GM23338 (cell line): ENCODE data around the gene AHR. TPM values are rescaled to one million over a fixed set of nuclear protein-coding genes. Genes with fewer than 3 reads are reported as not detected.

Experiments used
- ATAC-seq: fragments of 200-7000 bp; cut with Tn5 transposase; 3 replicates; pipeline ENCODE4 v1.9.1; 2020
- DNase-seq: peaks from one replicate; pipeline ENCODE4 v3.0.0-alpha.2; 2015; ENCODE audit warnings: low spot score
- H2AFZ ChIP-seq: fragments of 200-600 bp; sonication (generic); 2 replicates; pipeline ENCODE4 v1.8.0; 2016; ENCODE audit warnings: antibody characterized with exemption, mild to moderate bottlenecking, moderate library complexity
- H3F3A ChIP-seq: fragments of 200-600 bp; sonication (generic); replicated peaks from 2 replicates; pipeline ENCODE4 v1.8.0; 2017; ENCODE audit warnings: antibody characterized with exemption, mixed run types, low read depth
- H3K27ac ChIP-seq: fragments of 200-600 bp; sonication (generic); 2 replicates; pipeline ENCODE4 v1.6.1; 2016; ENCODE audit warnings: low read depth
- H3K27me3 ChIP-seq: fragments of 200-600 bp; sonication (generic); 2 replicates; pipeline ENCODE4 v1.8.0; 2016; ENCODE audit warnings: mild to moderate bottlenecking, mixed run types, moderate library complexity; ENCODE audit not compliant: insufficient read depth
- H3K36me3 ChIP-seq: fragments of 200-600 bp; sonication (generic); 2 replicates; pipeline ENCODE4 v1.8.0; 2016; ENCODE audit warnings: mild to moderate bottlenecking; ENCODE audit not compliant: insufficient read depth
- H3K4me1 ChIP-seq: fragments of 200-600 bp; sonication (generic); 2 replicates; pipeline ENCODE4 v1.8.0; 2016; ENCODE audit warnings: mild to moderate bottlenecking, moderate library complexity; ENCODE audit not compliant: insufficient read depth
- H3K4me2 ChIP-seq: fragments of 200-600 bp; sonication (generic); 2 replicates; pipeline ENCODE4 v1.7.1; 2017; ENCODE audit warnings: mixed run types
- H3K4me3 ChIP-seq: fragments of 200-600 bp; sonication (generic); 2 replicates; pipeline ENCODE4 v1.6.1; 2016; ENCODE audit warnings: mixed run types
- H3K79me2 ChIP-seq: fragments of 200-600 bp; sonication (generic); replicated peaks from 2 replicates; pipeline ENCODE4 v1.8.0; 2017; ENCODE audit warnings: mild to moderate bottlenecking; ENCODE audit not compliant: insufficient read depth
- H3K9me2 ChIP-seq: fragments of 200-600 bp; sonication (generic); 2 replicates; pipeline ENCODE4 v1.8.0; 2017; ENCODE audit not compliant: insufficient read depth
- H4K20me1 ChIP-seq: fragments of 200-600 bp; sonication (generic); replicated peaks from 2 replicates; pipeline ENCODE4 v1.8.0; 2017; ENCODE audit warnings: mild to moderate bottlenecking; ENCODE audit not compliant: insufficient read depth
- H3K27ac Mint-ChIP-seq: 2 replicates; pipeline ENCODE4 v1.8.0; 2020; ENCODE audit warnings: inconsistent platforms, mild to moderate bottlenecking, moderate library complexity, mixed read lengths
- H3K27me3 Mint-ChIP-seq: 3 replicates; pipeline ENCODE4 v1.8.0; 2022; ENCODE audit warnings: low read depth, mild to moderate bottlenecking, moderate library complexity, mixed read lengths, inconsistent platforms; ENCODE audit not compliant: insufficient read depth, poor library complexity
- H3K36me3 Mint-ChIP-seq: 3 replicates; pipeline ENCODE4 v1.8.0; 2021; ENCODE audit warnings: low read depth, mild to moderate bottlenecking, inconsistent platforms, moderate library complexity, mixed read lengths
- H3K4me1 Mint-ChIP-seq: 3 replicates; pipeline ENCODE4 v1.8.0; 2020; ENCODE audit warnings: mild to moderate bottlenecking, inconsistent platforms, mixed read lengths
- H3K4me3 Mint-ChIP-seq: 3 replicates; pipeline ENCODE4 v1.8.0; 2021; ENCODE audit warnings: moderate library complexity, mild to moderate bottlenecking, inconsistent platforms, mixed read lengths
- H3K9me3 Mint-ChIP-seq: 3 replicates; pipeline ENCODE4 v1.8.0; 2020; ENCODE audit warnings: moderate library complexity, mild to moderate bottlenecking, inconsistent platforms, mixed read lengths
- CREB1 ChIP-seq: fragments of 250-450 bp; sonication (Bioruptor Pico); IDR thresholded peaks from 2 replicates; pipeline ENCODE4 v1.5.0; 2020; ENCODE audit warnings: low read depth, mild to moderate bottlenecking, moderate library complexity
- EZH2phosphoT487 ChIP-seq: fragments of 200-600 bp; sonication (generic); IDR thresholded peaks from one replicate; pipeline ENCODE4 v1.8.1; 2018; ENCODE audit warnings: antibody characterized with exemption; ENCODE audit not compliant: unreplicated experiment
- NANOG ChIP-seq: IDR thresholded peaks from 2 replicates; pipeline ENCODE4 v1.6.1; 2016; ENCODE audit warnings: antibody characterized with exemption, borderline replicate concordance
- ZNF114 ChIP-seq: fragments of 250-450 bp; sonication (Bioruptor Pico); IDR thresholded peaks from 2 replicates; pipeline ENCODE4 v1.5.0; 2020; ENCODE audit warnings: mild to moderate bottlenecking, moderate library complexity
- polyA plus RNA-seq: library from polyadenylated mRNA; unstranded; fragments of >200 nt; fragmentation: Nextera tagmentation; extraction: Ambion mirVana; gene quantifications from 2 replicates; pipeline ENCODE4 v1.2.1, GENCODE V29; 2016
- total RNA-seq: library from RNA; depleted of rRNA; stranded (reverse); fragments of >200 nt; shearing (Covaris generic); gene quantifications from 2 replicates; pipeline ENCODE4 v1.2.3, GENCODE V29; 2014
- TF ChIP-seq, protein P1 (sequence below): fragments of 250-450 bp; sonication (Bioruptor Pico); IDR thresholded peaks from 2 replicates; pipeline ENCODE4 v1.5.0; 2020; ENCODE audit warnings: mild to moderate bottlenecking, moderate library complexity

The AHR gene
- total and polyA plus RNA-seq, 2 experiments from 2014 or later = 3.4 to 14.9 TPM

DNA sequence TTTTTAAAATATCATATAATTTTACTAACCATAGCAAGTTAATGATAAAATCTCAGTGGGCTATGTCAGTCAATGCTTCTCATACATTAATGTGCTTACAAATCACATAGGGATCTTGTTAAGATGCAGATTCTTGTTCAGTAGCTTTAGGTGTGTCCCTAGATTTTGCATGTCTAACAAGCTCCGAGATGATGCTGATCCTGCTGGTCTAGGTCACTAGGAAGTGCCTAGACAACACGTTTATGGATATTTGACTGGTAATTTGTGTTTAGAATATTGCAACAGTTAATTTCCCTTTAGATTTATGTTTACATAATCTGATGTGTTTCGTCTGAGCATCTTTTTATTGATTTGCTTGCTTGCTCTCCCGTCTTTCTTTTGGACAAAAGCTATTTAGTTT, 12.7 kb downstream of the AHR start:
- DNase-seq (no peak), ATAC-seq (no peak)
- no peak overlapping the region for H3K4me2 ChIP-seq
- no peaks in the 10 kb centered on the region for H3K9me2 ChIP-seq
- Mint-ChIP-seq H3K9me3 (no peaks in the 10 kb centered on the region), H3K27me3 (peaks cover 4% of the 10 kb centered on the region), H3K27ac (0 out of 2 replicates have a peak overlapping the region, but pooled peaks have one; percentile 8), H3K4me1 (peaks cover 48% of the 10 kb centered on the region), H3K4me3 (no peak overlapping the region), H3K36me3 (no peaks in the 10 kb centered on the region)
- H3K27me3 ChIP-seq = no peaks in the 10 kb centered on the region
- H3K79me2 ChIP-seq = peaks cover 49% of the 10 kb centered on the region
- H3K27ac ChIP-seq = no peak overlapping the region
- peaks cover 59% of the 10 kb centered on the region for H3K4me1 ChIP-seq
- no peaks in the 10 kb centered on the region for H3F3A ChIP-seq
- no peak overlapping the region for H3K4me3 ChIP-seq
- no peaks in the 10 kb centered on the region for H4K20me1 ChIP-seq
- no peak overlapping the region for H2AFZ ChIP-seq
- TF ChIP-seq NANOG = no peak
- no peaks in the 10 kb centered on the region for H3K36me3 ChIP-seq

DNA sequence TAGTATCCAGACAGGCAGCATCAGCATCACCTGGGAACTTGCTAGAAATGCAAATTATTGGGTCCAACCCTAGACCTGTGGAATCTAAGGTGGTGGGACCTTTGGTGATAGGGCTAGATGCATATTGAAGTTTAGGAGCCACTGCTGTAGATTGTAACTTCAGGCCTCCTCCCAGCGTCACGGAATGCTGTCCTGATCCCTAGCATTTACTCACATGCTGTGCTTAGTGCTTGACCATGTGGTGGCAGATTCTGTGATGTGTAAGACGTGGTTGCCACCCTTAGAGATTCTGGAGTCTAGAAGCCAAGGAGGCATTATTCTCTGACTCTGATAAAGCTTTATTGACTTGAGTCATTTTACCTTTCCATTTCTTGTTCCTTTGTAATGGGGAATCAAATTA, 13.5 kb downstream of the AHR start:
- Histone ChIP-seq H3K36me3 (no peaks in the 10 kb centered on the region), H3K9me2 (no peaks in the 10 kb centered on the region), H3K79me2 (peaks cover 41% of the 10 kb centered on the region), H3K27ac (no peak overlapping the region; the same call in 1 of the 2 replicates), H3F3A (no peaks in the 10 kb centered on the region), H3K4me3 (peak overlapping the region; percentile 44), H3K4me1 (peaks cover 59% of the 10 kb centered on the region), H3K27me3 (no peaks in the 10 kb centered on the region), H3K4me2 (peak overlapping the region; percentile 74), H2AFZ (no peak overlapping the region), H4K20me1 (no peaks in the 10 kb centered on the region)
- peaks cover 55% of the 10 kb centered on the region for H3K4me1 Mint-ChIP-seq
- H3K36me3 Mint-ChIP-seq = no peaks in the 10 kb centered on the region
- peak; percentile 89 for ATAC-seq
- no peak overlapping the region for H3K4me3 Mint-ChIP-seq
- H3K27me3 Mint-ChIP-seq = peaks cover 4% of the 10 kb centered on the region
- no peak for TF ChIP-seq EZH2phosphoT487
- TF ChIP-seq CREB1 (CRISPR knock-in tag) = 0 out of 2 replicates have a peak, but pooled peaks have one; percentile 41
- TF ChIP-seq, protein P1, sequence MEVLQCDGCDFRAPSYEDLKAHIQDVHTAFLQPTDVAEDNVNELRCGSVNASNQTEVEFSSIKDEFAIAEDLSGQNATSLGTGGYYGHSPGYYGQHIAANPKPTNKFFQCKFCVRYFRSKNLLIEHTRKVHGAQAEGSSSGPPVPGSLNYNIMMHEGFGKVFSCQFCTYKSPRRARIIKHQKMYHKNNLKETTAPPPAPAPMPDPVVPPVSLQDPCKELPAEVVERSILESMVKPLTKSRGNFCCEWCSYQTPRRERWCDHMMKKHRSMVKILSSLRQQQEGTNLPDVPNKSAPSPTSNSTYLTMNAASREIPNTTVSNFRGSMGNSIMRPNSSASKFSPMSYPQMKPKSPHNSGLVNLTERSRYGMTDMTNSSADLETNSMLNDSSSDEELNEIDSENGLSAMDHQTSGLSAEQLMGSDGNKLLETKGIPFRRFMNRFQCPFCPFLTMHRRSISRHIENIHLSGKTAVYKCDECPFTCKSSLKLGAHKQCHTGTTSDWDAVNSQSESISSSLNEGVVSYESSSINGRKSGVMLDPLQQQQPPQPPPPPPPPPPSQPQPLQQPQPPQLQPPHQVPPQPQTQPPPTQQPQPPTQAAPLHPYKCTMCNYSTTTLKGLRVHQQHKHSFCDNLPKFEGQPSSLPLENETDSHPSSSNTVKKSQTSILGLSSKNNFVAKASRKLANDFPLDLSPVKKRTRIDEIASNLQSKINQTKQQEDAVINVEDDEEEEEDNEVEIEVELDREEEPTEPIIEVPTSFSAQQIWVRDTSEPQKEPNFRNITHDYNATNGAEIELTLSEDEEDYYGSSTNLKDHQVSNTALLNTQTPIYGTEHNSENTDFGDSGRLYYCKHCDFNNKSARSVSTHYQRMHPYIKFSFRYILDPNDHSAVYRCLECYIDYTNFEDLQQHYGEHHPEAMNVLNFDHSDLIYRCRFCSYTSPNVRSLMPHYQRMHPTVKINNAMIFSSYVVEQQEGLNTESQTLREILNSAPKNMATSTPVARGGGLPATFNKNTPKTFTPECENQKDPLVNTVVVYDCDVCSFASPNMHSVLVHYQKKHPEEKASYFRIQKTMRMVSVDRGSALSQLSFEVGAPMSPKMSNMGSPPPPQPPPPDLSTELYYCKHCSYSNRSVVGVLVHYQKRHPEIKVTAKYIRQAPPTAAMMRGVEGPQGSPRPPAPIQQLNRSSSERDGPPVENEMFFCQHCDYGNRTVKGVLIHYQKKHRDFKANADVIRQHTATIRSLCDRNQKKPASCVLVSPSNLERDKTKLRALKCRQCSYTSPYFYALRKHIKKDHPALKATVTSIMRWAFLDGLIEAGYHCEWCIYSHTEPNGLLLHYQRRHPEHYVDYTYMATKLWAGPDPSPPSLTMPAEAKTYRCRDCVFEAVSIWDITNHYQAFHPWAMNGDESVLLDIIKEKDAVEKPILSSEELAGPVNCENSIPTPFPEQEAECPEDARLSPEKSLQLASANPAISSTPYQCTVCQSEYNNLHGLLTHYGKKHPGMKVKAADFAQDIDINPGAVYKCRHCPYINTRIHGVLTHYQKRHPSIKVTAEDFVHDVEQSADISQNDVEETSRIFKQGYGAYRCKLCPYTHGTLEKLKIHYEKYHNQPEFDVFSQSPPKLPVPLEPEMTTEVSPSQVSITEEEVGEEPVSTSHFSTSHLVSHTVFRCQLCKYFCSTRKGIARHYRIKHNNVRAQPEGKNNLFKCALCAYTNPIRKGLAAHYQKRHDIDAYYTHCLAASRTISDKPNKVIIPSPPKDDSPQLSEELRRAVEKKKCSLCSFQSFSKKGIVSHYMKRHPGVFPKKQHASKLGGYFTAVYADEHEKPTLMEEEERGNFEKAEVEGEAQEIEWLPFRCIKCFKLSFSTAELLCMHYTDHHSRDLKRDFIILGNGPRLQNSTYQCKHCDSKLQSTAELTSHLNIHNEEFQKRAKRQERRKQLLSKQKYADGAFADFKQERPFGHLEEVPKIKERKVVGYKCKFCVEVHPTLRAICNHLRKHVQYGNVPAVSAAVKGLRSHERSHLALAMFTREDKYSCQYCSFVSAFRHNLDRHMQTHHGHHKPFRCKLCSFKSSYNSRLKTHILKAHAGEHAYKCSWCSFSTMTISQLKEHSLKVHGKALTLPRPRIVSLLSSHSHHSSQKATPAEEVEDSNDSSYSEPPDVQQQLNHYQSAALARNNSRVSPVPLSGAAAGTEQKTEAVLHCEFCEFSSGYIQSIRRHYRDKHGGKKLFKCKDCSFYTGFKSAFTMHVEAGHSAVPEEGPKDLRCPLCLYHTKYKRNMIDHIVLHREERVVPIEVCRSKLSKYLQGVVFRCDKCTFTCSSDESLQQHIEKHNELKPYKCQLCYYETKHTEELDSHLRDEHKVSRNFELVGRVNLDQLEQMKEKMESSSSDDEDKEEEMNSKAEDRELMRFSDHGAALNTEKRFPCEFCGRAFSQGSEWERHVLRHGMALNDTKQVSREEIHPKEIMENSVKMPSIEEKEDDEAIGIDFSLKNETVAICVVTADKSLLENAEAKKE (CRISPR knock-in tag) = 0 out of 2 replicates have a peak, but pooled peaks have one; percentile 25
- no peak for TF ChIP-seq ZNF114
- DNase-seq = peak; percentile 60
- no peak overlapping the region; the same call in 1 of the 2 replicates for H3K27ac Mint-ChIP-seq
- no peaks in the 10 kb centered on the region for H3K9me3 Mint-ChIP-seq
